HG03571 (cell line): ENCODE measurements around the gene NOA1.

Source experiments
- ATAC-seq: cut with Tn5 transposase; IDR thresholded peaks from one replicate; pipeline ENCODE4 v1.9.1; 2021; ENCODE audit not compliant: unreplicated experiment

NOA1 gene

DNA sequence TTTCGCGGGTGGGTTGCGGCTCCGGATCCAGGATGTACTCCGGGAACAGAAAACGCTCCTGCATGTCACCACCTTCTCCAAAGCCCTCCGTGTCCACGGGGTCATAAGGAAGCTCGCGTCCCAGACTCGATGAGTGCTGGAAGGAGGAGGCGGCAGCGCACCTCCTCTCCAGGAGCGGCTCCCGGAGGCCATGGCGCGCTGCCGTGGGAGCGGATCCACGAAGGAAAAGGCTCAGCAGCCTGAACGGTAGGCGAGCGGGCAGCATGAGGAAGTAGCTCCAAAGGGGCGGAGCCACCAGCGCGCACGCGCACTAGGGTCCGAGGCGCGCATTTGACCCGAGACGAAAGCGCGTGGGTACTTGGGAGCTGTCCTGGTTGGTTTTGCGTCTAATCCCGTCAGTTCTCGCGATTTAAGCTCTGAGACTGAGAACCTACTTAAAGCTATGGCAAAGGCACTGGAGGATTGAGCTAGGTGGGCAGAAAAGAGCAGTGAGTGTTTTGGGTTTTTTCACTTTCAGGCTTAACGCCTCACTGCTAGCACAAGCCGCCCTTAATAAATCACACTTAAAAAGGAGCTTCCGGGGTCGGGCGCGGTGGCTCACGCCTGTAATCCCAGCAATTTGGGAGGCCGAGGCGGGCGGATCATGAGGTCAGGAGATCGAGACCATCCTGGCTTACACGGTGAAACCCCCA, at the start of gene NOA1:
TSS of gene NOA1 (minus strand) at position 286 of the 692 bp plus-strand sequence. CDS start at position 265, 21 bp downstream.
- ATAC-seq: peak; percentile 78

DNA sequence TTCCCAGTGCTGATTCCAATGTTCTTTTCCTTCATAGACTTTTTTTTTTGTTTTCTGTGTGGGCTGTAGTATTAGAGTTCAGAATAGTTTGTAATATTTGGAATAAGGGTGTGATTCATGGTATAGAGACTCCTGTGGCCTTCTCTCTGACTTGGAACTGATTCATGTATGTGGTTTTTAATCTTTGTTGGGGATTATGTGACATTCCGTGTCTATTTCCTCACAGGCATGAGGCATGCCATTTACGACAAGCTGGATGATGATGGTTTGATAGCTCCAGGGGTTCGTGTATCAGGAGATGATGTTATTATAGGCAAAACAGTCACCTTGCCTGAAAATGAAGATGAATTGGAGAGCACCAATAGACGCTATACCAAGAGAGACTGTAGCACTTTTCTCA, 45.7 kb upstream of the NOA1 start:
- no peak for ATAC-seq

DNA sequence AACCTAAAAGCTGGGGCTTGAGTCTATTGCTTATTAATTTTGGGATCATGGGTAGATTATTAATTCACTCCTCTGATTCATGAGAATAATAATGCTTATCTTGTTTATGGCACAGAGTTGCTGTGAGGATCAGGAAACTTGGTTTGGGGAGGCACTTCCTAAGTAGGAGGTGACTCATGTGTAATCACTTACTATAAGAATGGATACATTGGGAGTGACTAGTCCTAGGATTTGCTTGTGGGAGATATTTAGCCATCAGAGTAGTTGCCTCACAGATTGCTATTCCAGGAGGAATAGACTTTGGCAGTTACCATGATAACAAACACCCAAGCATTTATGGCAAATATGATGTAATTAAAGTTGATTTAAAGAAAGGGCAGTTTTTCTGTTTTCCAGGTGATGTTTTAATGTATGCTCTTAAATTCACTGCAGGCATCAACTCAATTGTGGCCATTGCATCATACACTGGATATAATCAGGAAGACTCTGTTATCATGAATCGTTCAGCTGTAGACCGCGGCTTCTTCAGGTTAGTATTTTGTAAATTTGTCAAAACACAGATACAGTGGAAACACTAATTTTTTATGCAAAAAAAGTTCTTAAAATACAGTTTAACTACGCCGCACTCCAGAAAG, 43.2 kb upstream of the NOA1 start:
- ATAC-seq: no peak

DNA sequence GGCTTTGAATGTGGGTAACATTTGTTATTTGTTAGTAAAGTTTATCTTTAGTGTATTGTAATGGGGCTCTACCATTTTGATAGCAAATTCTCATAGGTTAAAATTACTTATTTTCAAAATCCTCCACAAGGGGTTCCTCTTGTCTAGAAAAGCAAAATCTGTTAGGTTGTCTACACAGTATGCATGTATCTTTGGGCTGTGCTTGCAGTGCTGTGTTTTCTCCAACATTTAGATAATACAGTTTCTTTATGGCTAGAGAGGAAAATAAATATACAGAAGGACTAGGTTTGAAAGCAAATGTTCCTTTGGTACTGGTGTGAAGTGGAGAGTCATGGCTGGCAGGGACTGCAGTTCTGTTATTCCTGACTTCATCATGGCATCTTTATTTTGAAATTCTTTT, 41.6 kb upstream of the NOA1 start:
- no peak for ATAC-seq

DNA sequence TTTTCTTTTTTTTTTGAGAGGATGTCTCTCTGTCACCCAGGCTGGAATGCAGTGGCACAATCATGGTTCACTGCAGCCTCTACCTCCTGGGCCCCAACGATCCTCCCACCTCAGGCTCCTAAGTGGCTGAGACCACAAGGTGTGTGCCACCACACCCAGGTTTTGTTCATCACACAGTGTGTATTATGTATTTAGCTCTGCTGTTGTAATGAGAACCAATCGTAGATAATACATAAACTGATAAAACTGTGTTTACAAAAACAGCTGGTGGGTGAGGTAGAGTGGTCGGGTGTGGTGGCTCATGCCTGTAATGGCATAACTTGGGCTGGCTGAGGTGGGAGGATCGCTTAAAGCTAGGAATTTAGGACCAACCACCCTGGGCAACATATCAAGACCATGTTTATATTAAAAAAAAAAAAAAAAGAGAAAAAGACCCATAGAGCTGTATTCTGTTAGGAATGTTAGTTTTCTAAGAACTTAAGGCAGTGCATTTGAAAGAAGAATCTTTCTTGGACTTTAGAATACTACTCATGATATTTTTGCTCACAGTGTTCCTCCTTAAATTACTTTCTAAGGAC, 36.2 kb upstream of the NOA1 start:
- no peak for ATAC-seq

DNA sequence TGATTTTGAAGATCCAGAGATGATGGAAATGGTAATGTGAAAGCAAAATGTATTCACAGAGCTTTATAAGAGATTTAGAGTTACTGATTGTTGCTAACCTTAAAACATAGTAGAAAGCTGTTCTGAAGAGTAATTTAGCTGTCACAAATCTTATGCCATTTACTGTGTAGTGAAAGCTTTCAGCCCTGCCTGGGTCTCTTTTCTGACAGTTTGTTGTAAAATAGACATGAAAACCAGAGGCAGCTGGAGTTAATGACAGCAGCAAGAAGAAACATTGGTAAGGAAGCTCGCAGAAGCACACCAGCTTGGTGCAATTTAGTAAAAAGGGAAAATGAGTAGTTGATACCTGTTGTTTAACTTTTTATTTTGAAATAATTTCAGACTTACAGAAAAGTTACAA, 22.3 kb upstream of the NOA1 start:
- no peak for ATAC-seq

DNA sequence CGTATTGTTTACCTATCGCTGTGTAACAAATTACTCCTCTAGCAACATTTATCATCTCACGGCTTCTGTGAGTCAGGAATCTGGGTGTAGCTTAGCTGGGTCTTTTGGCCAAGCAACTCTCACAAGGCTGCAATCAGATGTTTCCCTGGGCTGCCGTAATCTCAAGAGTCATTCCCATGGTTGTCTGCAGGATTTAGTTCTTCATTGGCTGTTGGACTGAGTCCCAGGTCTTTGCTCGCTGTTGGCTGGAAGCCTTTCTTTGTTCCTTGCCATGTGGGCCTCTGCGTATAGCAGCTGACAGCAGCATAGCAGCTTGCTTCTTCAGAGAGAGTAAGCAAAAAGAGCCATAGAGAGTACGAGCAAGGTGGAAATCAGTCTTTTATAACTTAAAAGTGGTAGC, 18.1 kb upstream of the NOA1 start:
- no peak for ATAC-seq

DNA sequence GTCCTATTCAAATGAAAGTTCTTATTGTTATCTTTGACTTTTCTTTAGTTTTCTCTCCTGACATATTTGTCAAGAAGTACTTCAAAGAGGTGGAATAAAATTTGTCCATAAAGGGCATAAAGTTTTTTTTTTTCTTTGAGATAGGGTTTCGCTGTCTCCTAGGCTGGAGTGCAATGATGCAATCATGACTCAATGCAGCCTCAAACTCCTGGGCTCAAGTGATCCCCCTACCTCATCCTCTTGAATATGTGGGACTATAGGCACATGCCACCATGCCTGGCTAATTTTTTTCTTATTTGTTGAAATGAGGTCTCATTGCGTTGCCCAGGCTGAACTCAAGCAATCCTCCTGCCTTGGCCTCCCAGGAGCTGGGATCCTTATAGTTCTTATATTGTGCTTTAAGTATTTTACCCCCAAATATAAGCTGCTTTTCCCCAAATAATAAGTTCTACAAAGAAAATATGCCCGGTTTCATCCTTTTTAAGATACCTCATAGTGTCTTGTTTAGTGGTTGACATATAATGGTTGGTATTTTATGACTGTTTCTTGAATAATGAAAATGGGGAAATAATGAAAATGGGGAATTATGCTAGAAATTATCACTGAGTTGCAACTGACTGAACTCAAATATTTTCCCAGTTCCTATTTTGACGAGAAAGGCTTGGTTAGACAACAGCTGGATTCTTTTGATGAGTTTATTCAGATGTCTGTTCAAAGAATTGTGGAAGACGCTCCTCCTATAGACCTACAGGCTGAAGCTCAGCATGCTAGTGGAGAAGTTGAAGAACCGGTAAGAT, 12.9 kb upstream of the NOA1 start:
- no peak for ATAC-seq

DNA sequence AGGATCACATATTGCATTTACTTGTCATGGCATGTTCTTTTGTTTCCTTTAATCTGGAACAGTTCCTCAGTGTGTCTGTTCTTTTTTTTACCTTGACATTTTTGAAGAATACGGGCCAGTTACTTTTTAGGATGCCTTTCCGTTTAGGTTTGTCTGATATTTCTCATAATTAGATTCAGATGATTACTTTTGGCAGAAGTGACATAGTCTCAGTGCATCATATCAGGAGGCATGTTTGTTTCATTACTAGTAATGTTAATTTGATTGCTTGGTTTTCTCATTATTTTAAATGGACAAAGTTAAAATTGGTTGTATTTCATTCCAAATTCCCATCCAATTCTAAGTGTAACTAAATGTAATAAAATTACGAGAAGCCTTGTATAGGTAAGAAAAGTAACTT, 9.5 kb upstream of the NOA1 start:
- ATAC-seq: no peak

DNA sequence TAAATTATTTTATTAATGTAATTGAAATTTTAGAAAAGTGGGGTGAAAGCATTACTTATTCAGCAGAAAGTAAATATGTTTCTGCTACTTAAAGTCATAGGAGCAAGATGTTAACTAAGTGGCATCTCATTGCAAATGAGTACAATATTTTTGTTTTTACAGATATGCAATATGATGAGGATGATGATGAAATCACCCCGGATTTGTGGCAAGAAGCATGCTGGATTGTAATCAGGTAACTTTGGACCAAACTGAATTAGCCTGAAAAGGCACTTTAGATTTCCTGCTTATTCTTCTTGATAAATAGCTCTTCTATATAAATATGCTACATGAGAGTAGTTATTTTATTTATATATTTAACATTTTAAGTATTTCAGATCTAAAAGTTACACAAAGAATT, 8.8 kb upstream of the NOA1 start:
- ATAC-seq: no peak

DNA sequence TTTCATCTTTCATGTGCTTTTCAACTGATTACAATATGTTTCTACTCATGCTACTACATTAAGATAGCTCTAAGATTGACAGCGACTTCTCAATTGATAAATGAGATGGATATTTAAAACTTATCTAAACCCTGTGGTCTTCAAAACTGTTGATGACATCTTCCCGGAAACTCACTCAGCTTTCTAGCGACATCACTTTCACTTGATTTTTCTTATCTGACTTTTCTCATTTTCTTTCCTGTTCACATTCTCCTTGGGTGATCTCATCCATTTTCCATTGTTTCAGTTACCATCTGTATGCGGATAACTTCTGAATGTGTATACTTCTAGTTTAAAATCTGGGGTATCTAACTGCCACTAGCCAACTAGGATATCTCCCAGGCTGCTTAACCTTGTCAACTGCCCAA, 4.4 kb upstream of the NOA1 start:
- no peak for ATAC-seq

DNA sequence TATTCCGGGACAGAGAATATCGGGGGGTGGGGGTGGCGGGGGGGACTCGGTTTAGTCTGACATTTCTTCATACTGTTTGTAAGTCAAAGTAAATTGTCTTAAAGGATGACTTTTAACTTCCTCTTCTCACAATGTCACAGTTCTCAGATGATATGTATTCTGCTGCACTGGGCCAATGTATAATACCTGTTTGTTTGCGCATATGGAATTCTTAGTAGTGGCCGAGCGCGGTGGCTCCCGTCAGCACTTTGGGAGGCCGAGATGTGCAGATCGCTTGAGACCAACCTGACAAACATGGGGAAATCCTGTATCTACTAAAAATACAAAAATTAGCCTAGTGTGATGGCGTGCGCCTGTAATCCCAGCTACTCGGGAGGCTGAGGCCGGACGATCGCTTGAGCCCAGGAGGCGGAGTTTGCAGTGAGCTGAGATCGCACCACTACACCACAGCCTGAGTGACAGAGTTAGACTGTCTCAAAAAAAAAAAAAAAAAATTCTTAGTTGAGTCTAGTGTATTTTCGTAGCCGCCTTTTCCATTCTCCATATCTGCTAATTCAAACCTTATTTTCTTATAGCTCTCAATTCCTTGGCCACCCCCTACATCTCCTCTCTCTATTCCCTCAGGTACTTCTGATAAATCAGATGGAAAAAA, 2.1 kb upstream of the NOA1 start:
- no peak for ATAC-seq

DNA sequence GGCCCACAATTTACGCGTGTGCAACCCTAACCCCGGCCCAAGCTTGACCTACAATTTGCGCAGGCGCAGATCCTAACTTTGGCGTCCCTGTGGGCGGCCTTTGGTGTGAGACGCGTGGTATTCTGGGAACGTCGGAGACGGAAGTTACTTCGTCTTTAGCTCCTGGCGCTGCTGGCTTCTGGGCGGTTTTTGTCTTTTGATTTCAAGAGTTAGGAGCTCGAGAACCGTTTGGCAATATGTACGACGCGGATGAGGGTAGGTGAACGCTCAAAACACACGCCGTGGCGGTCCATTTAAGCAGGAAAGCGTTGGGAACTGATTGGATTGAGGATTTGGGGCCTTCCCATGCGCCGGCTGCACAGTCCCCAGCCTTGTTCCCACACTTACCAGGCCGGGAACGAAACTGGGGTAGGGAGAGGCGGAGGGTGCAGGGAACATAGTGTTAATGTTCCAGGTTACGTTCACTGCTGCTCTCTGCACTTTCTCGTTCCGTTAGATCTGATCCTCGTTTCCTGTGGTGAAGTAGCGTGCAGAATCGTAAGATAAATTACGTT, 1.4 kb upstream of the NOA1 start, which contains the start of gene POLR2B:
TSS of gene POLR2B (plus strand) at position 147 of the 554 bp plus-strand sequence. CDS start at position 237, 90 bp downstream.
- ATAC-seq: peak; percentile 41

DNA sequence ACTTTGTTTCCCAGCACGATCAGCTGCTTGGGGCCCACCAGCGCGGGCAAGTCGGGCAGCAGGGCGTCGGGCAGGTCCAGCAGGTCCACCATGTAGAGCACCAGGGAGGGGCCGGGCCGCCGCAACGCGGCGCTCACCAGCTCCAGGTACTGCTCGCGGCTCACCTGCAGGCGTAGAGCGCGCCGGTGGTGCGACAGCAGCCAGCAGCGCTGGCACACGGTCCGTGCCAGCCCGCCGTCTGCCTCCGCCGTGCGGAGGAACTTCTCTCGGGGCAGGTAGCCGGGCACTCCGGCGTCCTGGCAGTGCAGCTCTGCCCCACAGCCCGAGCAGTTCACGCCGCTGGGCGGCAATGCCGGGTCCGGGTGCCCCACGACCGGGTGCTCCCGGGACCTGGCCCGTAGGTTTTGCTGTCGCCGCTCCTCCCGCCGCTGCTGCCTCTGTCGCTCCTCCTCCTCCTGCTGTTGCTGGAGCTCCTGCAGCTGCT, 527 bp downstream of the NOA1 start:
- ATAC-seq: peak; percentile 21

DNA sequence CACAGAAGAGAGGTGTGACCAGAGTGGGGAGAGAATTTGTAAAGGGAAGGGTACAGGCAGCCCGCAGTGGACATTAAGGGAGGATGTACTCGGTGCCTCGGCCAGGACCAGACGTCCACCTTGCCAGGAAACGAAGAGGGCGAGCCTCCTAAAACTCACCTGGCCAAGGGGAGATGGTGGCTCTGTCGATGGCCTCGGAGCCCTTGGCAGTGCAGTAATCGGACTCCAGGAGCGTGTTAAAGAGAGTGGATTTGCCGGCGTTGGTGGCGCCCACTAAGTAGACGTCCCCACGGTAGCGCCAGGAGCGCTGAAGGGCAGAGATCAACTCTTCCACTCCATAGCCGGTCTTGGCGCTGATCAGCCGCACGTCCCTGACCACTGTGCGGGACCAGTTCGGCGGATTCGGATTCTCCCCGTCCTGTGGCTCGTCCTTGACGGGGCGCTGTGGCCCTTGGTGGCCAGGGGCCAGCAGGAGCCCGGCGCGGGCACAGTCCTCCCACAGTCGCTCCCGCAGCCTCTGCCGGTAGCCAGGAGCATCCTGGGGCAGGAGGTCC, 1.0 kb downstream of the NOA1 start:
- no peak for ATAC-seq

DNA sequence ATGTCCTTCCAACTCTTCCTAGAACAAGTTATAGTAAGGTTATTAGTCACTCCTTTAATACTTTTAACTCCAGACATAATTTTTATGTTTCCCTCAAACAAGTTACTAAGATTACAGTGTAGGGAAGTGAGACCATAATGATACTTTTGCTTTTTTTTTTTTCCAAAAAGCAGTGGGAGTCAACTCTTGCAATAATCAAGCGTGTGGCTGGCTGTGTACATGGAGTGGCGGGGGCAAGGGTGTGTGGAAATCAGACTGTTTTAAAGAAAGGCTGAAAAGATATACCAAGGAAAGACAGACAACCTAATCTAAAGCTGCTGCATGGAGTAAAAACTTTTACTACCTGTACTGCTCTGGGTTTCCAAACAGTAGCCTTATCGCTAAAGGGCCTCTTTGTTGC, 4.1 kb downstream of the NOA1 start:
- ATAC-seq: no peak

DNA sequence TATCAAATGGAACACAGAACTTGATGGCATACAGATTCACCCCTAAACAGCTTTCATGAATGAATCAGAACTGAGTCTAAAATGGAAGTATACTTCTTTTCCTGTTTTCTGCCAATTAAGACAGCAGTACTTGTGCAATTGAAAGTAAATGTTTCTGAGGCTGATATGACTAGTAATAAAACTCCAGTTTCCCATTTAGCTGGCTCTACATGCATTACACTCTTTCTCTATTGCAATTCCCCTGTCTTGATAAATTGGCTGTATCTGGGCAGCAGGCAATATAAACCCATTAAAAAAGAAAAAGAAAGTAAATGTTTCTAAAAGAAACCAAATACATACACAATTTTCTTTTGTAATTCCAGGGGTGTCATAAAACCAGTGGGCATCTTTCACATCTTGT, 4.6 kb downstream of the NOA1 start:
- no peak for ATAC-seq

DNA sequence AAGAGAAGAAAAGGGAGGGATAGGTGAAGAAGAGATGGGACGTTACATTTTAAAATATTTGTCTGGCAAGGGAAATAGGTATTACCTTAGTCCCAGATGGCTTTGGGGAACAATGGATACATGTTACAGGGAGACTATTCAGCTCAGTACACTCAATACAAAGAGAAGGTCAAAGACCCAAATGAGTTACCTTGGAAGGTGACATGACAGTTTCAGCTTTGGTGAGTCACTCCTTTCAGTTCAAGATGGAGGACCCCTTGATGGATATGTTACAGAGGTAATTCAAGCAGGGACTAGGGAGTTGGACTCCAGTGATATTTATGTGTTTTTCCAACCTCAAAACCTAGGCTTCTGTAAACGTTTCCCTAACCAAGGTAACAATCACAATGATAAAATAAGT, 5.0 kb downstream of the NOA1 start:
- ATAC-seq: no peak

DNA sequence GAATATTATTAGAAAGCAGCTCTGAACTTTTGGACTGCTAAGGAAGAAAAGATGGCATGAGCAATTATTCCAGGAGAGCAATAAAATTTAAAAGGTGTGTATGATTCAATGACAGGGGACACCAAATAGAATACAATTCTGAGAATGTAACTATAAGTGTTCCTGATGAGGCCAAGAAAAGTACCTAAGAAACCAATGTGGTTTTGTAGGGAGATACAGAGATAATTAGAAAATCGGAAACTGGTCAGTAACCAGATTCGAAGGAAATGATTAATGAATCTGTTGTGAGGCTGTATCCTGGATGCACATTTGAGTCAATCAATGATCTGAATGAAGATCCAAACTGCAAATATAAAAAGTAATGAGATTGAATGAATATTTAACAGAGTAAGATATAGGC, 6.0 kb downstream of the NOA1 start:
- no peak for ATAC-seq

DNA sequence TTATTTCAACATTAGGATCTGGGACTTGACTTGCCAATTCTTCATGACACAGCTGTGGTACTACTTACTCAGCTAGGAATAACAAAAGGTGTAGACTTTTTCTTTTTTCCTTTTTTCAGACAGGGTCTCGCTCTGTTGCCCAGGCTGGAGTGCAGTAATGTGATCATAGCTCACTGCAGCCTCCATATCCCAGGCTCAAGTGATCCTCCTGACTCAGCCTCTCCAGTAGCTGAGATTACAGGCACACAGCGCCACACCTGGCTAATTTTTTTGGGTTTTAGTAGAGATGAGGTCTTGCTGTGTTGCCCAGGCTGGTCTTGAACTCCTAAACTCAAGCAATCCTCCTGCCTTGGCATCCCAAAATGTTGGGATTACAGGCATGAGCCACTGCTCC, 16.3 kb downstream of the NOA1 start:
- ATAC-seq: no peak
